Stimulated activated CD8-positive, alpha-beta memory T cell treated with anti-CD3 and anti-CD28 coated beads, Interleukin-15, amount 100 ng/mL, for 4 hours (primary cell): ENCODE measurements around the gene TSBP1.
"Not testable (repeated sequence)": the region's sequence is repeated elsewhere in the genome, so short reads cannot be mapped to it uniquely, and the experiment has no call there.

Source experiments
- DNase-seq, 2 donors: peaks; one replicate each; pipeline ENCODE4 v3.0.0-alpha.2; 2020; ENCODE audit warnings: low read depth in 2 of 2

Gene TSBP1

DNA sequence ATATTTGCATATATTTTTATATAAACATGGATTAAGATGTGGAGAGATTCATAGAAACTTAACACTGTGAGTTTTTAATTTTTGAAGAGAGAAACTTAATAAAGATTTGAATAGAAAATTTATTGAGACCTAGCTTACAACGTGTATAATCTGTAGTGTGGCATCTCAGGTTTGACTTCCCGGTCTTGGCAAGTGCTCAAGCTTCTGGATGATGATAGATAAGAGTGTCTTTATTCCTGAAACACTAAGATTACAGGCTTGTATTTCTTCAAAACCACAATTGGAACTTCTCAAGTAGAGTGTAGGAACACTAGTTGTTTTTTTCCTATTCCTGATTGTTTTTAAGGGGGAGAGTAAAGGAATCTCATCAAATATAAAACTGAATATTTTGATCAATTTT, 83.3 kb downstream of the TSBP1 start:
- DNase-seq, result no peak

DNA sequence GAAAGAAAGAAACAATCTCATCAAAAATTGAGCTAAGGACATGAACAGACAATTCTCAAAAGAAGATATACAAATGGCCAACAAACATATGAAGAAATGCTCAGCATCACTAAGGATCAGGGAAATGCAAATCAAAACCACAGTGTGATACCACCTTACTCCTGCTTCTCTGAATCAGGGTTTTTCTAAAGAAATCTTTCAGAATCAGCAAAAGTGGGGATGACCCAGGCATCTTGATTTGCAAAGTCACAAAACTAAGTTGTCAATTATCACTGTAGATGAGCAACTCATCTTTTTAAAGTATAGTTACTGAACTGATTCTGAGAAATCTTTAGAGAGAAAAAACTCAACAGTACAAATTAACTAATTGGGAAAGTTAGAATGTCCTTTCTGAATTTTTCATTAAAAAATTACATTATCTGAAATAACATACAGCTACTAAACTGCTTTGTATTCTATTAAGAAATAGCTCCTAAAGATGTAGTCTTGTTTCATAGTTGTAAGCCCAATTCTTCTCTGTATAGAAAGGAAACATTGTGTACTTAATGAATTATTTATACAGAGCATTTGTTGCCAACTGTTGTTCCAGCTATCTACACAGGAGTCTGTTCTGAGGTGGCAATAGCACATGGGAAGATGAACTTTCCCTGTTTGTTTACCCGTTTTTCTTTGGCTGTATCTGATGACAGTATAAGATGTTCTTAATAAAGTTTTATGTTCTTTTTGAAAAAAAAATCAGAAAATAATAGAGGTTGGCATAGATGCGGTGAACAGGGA, 97.7 kb downstream of the TSBP1 start:
- not testable (repeated sequence) for DNase-seq

DNA sequence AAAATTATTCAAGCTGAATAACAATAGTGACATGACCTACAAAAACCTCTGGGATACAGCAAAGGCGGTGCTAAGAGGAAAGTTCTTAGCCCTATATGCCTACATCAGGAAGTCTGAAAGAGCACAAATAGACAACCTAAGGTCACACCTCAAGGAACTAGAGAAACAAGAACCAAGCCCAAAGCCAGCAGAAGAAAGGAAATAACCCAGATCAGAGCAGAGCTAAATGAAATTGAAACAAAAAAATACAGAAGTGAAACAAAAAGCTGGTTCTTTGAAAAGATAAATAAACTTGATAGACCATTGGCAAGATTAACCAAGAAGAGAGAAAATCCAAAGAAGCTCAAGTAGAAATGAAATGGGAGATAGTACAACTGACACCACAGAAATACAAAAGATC, 100.3 kb downstream of the TSBP1 start:
- DNase-seq, result no peak

DNA sequence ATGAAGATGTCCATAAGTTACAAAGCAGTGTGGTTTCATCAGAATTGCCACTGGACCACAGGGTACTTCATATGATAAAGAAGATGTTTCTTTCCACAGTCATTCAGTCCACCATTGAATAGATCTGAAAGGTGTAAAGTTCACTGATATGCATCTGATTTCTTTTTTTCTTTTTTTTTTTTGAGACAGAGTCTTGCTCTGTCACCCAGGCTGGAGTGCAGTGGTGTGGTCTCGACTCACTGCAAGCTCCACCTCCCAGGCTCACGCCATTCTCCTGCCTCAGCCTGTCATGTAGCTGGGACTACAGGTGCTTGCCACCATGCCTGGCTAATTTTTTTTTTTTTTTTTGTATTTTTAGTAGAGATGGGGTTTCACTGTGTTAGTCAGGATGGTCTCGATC, 103.2 kb downstream of the TSBP1 start:
- DNase-seq, result not testable (repeated sequence)

DNA sequence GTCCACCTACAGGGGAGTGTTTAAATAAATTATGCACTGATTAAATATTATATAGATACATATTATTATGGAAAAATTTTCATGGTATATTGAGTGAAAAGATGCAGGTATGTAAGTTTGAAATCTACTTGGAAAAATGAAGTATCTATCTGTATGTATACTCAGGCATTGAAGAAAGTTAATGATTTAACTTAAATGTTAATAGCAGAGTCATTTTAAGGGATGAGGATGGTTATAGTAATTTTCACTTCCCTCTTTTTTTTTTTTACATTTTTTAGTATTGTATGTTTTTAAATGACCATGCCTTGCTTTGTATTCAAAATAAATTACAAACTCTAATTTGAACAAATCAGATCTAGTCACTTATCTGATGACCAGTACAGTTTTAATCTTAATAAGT, 104.7 kb downstream of the TSBP1 start:
- DNase-seq, result no peak

DNA sequence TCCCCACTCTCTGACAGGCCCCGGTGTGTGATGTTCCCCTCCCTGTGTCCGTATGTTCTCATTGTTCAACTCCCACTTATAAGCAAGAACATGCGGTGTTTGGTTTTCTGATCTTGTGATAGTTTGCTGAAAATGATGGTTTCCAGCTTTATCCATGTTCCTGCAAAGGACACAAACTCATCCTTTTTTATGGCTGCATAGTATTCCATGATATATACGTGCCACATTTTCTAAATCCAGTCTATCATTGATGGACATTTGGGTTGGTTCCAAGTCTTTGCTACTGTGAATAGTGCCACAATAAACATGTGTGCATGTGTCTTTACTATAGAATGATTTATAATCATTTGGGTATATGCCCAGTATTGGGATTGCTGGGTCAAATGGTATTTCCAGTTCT, 114.4 kb downstream of the TSBP1 start:
- DNase-seq, result not testable (repeated sequence)

DNA sequence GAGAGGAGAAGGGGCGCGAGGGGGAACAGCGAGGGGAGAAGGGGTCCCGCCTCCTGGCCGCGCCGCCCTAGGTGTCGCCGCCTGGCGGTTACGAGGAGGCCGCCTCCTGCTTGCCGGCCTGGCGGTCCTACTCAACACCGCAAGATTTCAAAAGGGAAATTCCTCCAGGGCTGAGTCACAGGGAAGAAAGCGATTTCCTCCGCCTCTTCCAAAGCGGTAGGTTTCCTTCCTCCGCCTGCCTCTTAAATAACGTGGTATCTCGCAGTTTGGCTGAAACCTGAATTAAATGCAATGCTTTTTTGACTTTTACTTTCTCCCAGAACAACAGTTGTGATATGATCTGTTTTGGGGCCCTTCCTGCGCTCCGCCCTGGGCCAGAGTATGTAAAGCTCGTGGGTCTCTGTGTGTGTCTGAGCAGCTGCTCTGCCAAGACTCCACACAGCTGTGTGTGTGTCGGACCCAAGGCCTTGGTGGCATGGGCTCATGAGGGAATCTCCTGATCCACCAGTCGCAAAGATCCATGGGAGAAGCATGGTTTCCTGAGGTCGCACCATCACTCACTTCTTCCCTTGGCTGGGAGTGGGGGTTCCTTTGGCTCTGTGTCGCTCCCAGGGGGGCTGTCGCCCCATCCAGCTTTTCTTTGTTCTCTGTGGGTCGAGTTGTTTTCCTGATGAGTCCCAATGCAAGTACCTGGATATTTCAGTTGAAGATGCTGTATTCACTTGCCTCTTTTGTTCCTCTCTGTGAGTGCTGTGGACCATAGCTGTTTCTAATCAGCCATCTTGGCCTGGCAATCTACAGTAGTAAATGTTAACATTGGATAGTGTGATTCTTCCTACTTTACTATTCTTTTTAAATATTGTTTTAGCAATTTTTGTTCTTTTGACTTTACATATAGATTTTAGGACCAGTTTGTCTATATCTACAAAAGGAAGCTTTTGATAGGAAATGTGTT, 116.2 kb downstream of the TSBP1 start:
- peak; percentile 50 to 52 for DNase-seq

DNA sequence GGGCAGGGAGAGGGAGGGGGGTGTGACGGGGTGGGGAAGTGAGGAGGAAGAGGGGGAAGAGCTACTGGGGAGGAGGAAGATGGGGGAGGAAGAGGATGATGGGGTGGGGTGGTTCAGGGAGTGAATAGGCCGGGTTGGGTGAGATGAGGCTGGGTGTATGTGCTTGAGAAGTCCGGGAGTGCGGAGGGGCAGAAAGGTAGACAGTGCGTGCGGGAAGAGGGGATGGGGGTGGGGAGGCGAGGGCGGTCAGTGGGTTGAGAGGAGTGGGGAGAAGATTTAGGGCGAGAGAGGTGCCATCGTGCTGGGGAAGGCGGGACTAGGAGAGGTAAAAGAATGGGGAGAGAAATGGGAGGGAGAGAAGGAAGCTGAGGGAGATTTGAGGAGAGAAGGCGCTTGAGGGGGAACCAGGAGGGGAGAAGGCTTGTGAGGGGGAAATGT, 116.9 kb downstream of the TSBP1 start:
- no peak for DNase-seq

DNA sequence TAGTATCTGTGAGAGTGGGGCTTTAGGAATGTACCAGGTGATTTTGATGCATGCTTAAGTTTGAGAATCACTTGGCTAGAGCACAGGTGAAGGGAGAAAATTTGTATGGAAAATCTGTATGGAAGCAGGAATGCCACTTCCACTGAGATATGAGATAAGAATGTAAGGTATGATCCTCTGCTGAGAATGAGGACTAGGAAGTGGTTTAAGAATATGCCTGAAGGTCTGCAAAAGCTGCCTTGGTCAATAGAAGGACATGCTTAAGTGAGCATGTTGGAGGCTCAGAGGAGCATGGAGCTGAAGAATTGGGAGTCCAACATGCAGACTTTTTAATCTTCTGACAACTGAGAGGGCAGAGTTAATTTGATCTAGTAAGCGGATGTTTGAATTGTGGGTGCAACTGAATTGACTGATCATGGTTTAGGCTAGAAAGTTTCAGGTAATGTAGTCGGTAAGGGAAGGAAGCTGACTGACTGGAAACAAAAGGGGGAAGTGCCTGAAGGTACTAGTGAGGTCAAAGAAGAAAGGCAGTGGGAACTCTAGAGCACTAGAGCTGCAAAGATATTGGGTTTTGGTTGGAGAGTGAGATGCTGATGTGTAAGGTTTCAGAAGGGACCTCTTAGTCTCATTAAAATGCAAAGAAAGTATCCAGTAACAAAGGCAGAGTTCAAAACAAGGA, 119.2 kb downstream of the TSBP1 start:
- no peak for DNase-seq

DNA sequence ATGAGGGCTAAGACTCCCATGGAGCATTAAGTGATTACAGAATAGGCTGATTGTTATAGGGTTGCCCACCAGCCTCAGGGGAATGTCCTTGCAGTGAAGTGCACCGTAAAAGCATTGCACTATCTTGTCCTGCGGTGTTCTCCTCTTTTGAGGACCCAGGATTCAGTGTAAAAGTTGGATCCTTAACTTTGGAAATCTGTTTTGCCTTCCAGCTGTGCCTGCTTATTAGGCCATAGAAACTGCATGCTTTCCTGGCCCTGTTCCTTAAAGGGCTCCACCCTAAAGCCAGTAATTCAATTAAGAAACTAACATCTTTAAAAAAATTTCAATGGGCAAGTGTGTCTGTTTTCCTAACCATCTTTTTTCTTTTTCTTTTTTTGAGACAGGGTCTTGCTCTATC, 122.4 kb downstream of the TSBP1 start:
- DNase-seq, result no peak

DNA sequence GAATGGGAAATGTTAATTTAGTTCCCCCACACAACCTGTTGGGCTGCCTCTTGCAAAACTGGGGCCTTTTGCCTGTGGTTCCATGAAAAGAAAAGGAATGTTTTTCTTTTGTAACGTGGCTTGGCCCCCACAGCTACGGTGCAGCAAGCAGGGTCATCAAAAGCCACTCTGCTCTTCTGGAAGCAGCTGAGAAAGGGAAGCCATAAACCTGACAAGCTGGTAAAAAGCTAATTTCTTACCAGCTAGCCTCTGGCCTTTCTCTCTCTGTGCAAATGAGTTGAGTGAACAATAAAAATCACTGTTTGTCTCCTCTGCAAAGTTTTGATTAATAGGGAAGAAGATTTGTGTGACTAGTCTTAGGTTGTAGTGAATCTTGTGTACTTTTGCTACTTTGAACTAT, 124.3 kb downstream of the TSBP1 start:
- DNase-seq, result no peak

DNA sequence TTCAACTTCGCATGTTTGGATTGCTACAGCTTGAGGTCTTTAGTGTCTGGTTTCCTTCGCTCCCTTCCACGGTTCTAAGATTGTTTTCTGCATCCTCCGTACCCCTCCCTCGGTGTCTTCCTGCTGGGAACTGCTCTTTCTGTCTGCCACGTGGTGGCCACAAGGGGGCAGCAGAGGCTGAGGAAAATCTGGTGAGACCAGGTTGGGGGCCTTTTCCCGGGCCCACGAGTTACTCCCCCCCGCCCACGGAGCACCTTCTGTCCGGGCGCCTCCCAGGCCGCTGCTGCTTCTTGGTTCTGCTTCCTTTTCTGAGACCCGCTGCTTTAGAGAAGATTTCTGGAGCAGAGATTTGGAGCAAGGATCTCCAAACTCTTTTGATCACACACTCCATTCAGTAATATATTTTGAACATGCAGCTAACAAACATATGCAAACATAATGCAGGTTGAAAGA, 126.7 kb downstream of the TSBP1 start:
- peak; percentile 31 to 34 for DNase-seq

DNA sequence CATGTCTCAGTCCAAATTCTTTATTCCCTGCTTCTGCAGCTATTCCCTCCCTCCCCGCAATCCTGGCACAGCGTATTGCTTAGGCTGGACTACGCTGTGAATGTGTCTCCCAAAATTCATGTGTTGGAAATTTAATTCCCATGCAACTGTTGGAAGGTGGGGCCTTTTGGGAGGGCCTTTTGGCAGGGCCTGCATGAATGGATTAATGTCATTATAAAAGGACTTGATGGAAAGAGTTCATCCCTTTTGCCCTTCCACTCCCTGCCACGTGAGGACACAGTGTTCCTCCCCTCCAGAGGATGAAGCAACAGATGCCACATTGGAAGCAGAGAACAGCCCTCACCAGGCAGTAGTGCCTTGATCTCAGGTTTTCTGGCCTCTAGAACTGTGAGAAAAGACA, 127.4 kb downstream of the TSBP1 start:
- no peak for DNase-seq
